Colonic mucosa (tissue), 4 donors: ENCODE results near the gene POLD4. TPM values are rescaled to one million over a fixed set of nuclear protein-coding genes. Genes with fewer than 3 reads are reported as not detected.

ENCODE experiments used
- DNase-seq: peaks from one replicate; pipeline ENCODE4 v3.0.0-alpha.2; 2020
- H3K27ac ChIP-seq: fragments of 200-600 bp; one replicate; pipeline ENCODE4 v1.8.0; 2021
- H3K27me3 ChIP-seq: fragments of 200-600 bp; one replicate; pipeline ENCODE4 v1.8.0; 2021
- H3K36me3 ChIP-seq: fragments of 200-600 bp; one replicate; pipeline ENCODE4 v1.8.0; 2021
- H3K4me1 ChIP-seq: fragments of 200-600 bp; one replicate; pipeline ENCODE4 v1.8.0; 2021; ENCODE audit warnings: mild to moderate bottlenecking
- H3K4me3 ChIP-seq: fragments of 200-600 bp; one replicate; pipeline ENCODE4 v1.8.0; 2021
- H3K9ac ChIP-seq, 2 donors: one replicate each; pipeline ENCODE4 v1.7.0; 2013; ENCODE audit warnings: control low read depth in 2 of 2, low read depth in 2 of 2, low read length in 2 of 2
- H3K9me3 ChIP-seq: fragments of 200-600 bp; one replicate; pipeline ENCODE4 v1.8.0; 2021
- intact Hi-C: fragments of 100-400 bp; cut with DNase I; formaldehyde crosslinking; loops from one replicate; pipeline ENCODE4 v1.14.1; 2022
- total RNA-seq, 2 donors: library from RNA; stranded (reverse); fragmentation: NEBNext Ultra II Directional in 1 of 2; extraction: Animal tissue kit (Norgen Biotek cat#: 25700) in 1 of 2; gene quantifications; one replicate each; pipeline ENCODE4 v1.2.1, GENCODE V29; 2021
- TF ChIP-seq, protein P1 (sequence below): fragments of 200-600 bp; IDR thresholded peaks from one replicate; pipeline ENCODE4 v1.8.0; 2022; ENCODE audit warnings: antibody characterized with exemption, mild to moderate bottlenecking
- donor health status: healthy.
- donor health status: DM: no; HTN: no; CAD: no.
- donor health status: DM: no; HTN: no; CAD: no.

POLD4 gene
- total RNA-seq, 2 donors from 2014 or later: 186 to 203 TPM

DNA sequence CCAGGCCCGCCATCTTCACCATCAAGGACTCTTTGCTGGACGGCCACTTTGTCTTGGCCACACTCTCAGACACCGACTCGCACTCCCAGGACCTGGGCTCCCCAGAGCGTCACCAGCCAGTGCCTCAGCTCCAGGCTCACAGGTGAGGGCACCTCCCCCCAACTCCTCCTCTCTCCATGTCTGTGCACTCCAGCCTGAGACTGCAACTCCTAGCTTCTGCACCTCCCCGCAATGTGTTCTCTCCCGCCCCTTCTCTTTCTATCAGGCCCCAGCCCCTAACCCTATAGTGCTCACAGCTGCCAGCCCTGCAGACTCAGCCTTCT is 42.9 kb upstream of the POLD4 start:
- H3K9me3 ChIP-seq: no peaks in the 10 kb centered on the region
- no peak for DNase-seq
- H3K4me3 ChIP-seq: no peak overlapping the region
- TF ChIP-seq, protein P1, sequence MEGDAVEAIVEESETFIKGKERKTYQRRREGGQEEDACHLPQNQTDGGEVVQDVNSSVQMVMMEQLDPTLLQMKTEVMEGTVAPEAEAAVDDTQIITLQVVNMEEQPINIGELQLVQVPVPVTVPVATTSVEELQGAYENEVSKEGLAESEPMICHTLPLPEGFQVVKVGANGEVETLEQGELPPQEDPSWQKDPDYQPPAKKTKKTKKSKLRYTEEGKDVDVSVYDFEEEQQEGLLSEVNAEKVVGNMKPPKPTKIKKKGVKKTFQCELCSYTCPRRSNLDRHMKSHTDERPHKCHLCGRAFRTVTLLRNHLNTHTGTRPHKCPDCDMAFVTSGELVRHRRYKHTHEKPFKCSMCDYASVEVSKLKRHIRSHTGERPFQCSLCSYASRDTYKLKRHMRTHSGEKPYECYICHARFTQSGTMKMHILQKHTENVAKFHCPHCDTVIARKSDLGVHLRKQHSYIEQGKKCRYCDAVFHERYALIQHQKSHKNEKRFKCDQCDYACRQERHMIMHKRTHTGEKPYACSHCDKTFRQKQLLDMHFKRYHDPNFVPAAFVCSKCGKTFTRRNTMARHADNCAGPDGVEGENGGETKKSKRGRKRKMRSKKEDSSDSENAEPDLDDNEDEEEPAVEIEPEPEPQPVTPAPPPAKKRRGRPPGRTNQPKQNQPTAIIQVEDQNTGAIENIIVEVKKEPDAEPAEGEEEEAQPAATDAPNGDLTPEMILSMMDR: no peak
- no peaks in the 10 kb centered on the region for H3K27me3 ChIP-seq
- peaks cover 17% of the 10 kb centered on the region for H3K36me3 ChIP-seq
- H3K4me1 ChIP-seq: peaks cover 19% of the 10 kb centered on the region
- intact Hi-C loops: no loop called here
- no peak overlapping the region for H3K27ac ChIP-seq
- no peak overlapping the region for H3K9ac ChIP-seq

DNA sequence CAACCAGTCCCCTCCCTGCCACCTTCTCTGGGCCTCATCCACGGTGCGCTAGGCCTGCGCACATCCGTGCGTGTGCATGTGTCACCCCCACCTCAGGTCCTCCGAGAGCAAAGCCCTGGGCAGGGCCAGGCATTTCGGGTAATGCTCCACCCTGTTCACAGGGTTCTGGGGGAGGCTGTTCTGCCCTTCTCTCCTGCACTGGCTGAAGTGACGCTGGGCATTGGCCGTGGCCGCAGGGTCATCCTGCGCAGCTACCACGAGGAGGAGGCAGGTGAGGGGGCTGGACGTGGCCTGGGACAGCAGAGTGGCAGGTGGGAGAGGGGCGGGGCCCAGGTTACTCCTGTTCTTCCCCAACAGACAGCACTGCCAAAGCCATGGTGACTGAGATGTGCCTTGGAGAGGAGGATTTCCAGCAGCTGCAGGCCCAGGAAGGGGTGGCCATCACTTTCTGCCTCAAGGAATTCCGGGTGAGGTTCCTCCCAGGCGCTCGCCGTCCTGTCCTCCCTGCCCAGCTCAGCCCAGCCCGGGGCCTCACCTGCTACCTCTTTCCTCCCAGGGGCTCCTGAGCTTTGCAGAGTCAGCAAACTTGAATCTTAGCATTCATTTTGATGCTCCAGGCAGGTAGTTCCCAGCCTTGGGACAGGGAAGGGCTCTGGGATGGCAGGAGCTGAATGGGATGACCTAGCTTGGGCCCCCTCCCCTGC is 42.4 kb upstream of the POLD4 start:
- H3K9me3 ChIP-seq: no peaks in the 10 kb centered on the region
- no peak overlapping the region for H3K4me3 ChIP-seq
- no peaks in the 10 kb centered on the region for H3K27me3 ChIP-seq
- no peak overlapping the region for H3K27ac ChIP-seq
- peaks cover 17% of the 10 kb centered on the region for H3K36me3 ChIP-seq
- no peak for DNase-seq
- H3K9ac ChIP-seq: no peak overlapping the region
- H3K4me1 ChIP-seq: peaks cover 19% of the 10 kb centered on the region
- TF ChIP-seq, protein P1: no peak
- intact Hi-C loops: no loop called here

DNA sequence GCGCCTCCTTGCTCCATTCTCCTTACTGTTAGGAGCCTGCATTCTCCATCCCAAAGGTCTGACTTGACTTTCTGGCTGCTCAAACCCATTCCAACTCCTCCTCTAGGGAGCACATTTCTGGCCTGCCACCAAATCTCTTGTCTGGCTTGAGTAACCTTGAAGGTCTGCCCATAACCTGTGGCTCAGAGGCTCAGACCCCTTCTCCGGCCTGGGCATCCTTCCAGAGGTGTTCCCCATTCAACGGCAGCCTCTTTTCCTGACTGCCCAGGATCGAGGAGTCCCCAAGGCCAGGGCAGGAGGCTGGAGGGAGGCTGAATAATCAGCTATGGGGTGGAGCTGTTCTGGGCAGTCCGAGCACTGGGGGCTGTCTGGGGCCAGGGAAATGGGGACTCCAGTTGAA is 40.6 kb upstream of the POLD4 start:
- Histone ChIP-seq H3K9me3 (no peaks in the 10 kb centered on the region), H3K4me1 (peaks cover 5% of the 10 kb centered on the region), H3K9ac (no peak overlapping the region), H3K4me3 (no peak overlapping the region), H3K27me3 (no peaks in the 10 kb centered on the region), H3K27ac (no peak overlapping the region), H3K36me3 (peaks cover 17% of the 10 kb centered on the region)
- DNase-seq: no peak
- intact Hi-C loops: loop anchor here (5.0 kb wide), 1 partner anchor 113 kb away; the partner anchor contains the start of genes CDK2AP2 and PITPNM1
- TF ChIP-seq, protein P1: no peak

DNA sequence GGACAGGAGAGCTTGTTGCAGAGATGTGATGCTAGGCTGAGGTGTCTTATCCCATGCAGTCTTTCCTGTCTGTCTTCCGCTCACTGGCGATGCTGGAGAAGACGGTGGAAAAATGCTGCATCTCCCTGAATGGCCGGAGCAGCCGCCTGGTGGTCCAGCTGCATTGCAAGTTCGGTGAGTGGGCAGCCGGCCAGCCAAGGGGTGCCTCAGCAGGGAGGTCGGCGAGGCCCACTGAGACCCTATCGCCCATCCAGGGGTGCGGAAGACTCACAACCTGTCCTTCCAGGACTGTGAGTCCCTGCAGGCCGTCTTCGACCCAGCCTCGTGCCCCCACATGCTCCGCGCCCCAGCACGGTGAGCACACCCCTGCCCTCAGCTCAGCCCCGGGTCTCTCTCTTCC is 40.1 kb upstream of the POLD4 start:
- intact Hi-C loops: loop anchor here (5.0 kb wide), 1 partner anchor 114 kb away; the partner anchor contains the start of genes CDK2AP2 and PITPNM1

DNA sequence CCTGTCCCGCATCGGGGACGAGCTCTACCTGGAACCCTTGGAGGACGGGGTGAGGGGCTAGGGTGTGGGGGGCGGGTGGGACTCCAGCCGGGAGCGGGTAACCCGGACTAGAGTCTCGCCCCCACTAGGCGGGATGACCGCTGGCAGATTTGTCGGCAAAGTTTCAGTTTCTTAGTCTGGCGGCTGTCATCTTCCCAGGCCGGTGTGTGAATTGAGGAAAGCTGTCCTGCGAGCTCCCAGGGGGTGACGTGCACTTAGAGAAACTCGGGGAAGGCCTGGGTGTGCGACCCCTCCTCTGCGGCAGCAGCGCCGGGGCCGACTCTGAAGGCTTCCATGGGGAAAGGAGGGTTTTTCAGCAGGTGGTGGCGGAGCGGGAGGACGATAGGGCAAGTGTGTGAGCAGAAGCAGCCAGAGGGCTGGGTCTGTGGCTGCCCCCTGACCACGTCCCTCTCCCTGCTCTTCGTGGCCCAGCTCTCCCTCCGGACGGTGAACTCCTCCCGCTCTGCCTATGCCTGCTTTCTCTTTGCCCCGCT is 38.9 kb upstream of the POLD4 start:
- Histone ChIP-seq H3K9me3 (no peaks in the 10 kb centered on the region), H3K9ac (peak overlapping the region; percentile 91), H3K4me3 (peak overlapping the region; percentile 81), H3K27ac (peak overlapping the region; percentile 81), H3K36me3 (no peaks in the 10 kb centered on the region), H3K4me1 (peaks cover 5% of the 10 kb centered on the region), H3K27me3 (no peaks in the 10 kb centered on the region)
- TF ChIP-seq, protein P1: no peak
- DNase-seq: no peak
- intact Hi-C loops: loop anchor here (5.0 kb wide), 1 partner anchor 115 kb away; the partner anchor contains the start of genes CDK2AP2 and PITPNM1

More for the DNA sequence above, 40.1 kb upstream of the POLD4 start:
- TF ChIP-seq, protein P1: no peak
- Histone ChIP-seq H3K4me1 (peaks cover 5% of the 10 kb centered on the region), H3K9me3 (no peaks in the 10 kb centered on the region), H3K4me3 (no peak overlapping the region), H3K9ac (peak overlapping the region in 1 of 2 donors; percentile 12), H3K27ac (no peak overlapping the region), H3K36me3 (peaks cover 12% of the 10 kb centered on the region), H3K27me3 (no peaks in the 10 kb centered on the region)
- no peak for DNase-seq
